Esophagus muscularis mucosa (tissue), 4 donors: ENCODE results near the gene LPCAT1. TPM values are rescaled to one million over a fixed set of nuclear protein-coding genes. Genes with fewer than 3 reads are reported as not detected.

ENCODE experiments used
- DNase-seq: peaks from one replicate; pipeline ENCODE4 v3.0.0-alpha.2; 2017; ENCODE audit errors: extremely low spot score
- H3K27ac ChIP-seq, 4 donors: fragments of 200-600 bp; sonication (generic); replicated peaks in 1 of 4; 1 replicate in 3 of 4; 2 replicates in 1 of 4; pipeline ENCODE4 v1.5.1; 2016 to 2019; ENCODE audit warnings: mild to moderate bottlenecking in 1 of 4
- H3K27me3 ChIP-seq, 4 donors: fragments of 200-600 bp; sonication (generic); one replicate each; pipeline versions ENCODE4 v1.5.1 to v1.6.0; 2016 to 2019
- H3K36me3 ChIP-seq, 4 donors: fragments of 200-600 bp; sonication (generic); one replicate each; pipeline ENCODE4 v1.5.1; 2016 to 2019
- H3K4me1 ChIP-seq, 4 donors: fragments of 200-600 bp; sonication (generic); one replicate each; pipeline ENCODE4 v1.5.1; 2016 to 2019
- H3K4me3 ChIP-seq, 4 donors: fragments of 200-600 bp; sonication (generic); 1 replicate in 2 of 4; 2 replicates in 2 of 4; pipeline ENCODE4 v1.5.1; 2016 to 2019; ENCODE audit warnings: mild to moderate bottlenecking in 4 of 4, moderate library complexity in 1 of 4
- H3K9me3 ChIP-seq, 4 donors: fragments of 200-600 bp; sonication (generic); 1 replicate in 3 of 4; 2 replicates in 1 of 4; pipeline ENCODE4 v1.5.1; 2016 to 2019
- EP300 ChIP-seq: sonication (generic); formaldehyde crosslinking; IDR thresholded peaks from one replicate; pipeline ENCODE4 v1.6.1; 2017; ENCODE audit warnings: antibody characterized with exemption
- POLR2A ChIP-seq: fragments of 450-650 bp; IDR thresholded peaks from one replicate; pipeline ENCODE4 v1.6.1; 2017; ENCODE audit warnings: antibody characterized with exemption, moderate library complexity, mild to moderate bottlenecking, low read depth
- POLR2AphosphoS5 ChIP-seq, 2 donors: sonication (generic); formaldehyde crosslinking; IDR thresholded peaks; one replicate each; pipeline ENCODE4 v1.6.1; 2017; ENCODE audit warnings: antibody characterized with exemption in 2 of 2
- WGBS: methylation state at CpG from one replicate; pipeline ENCODE4 v1.1.5; 2018; 5-methylcytosine and 5-hydroxymethylcytosine counted together
- intact Hi-C: fragments of 100-400 bp; cut with DNase I; formaldehyde crosslinking; loops from one replicate; pipeline ENCODE4 v1.15.1; 2023
- total RNA-seq, 4 donors: library from RNA; depleted of rRNA; stranded (reverse); fragments of >200 nt; gene quantifications; one replicate each; pipeline versions ENCODE4 v1.1.0 to v1.2.1, GENCODE V29; 2016
- TF ChIP-seq, protein P1 (sequence below), 3 experiments: fragments of 200-600 bp in 2 of 3; fragments of 450-650 bp in 1 of 3; sonication (generic) in 2 of 3; IDR thresholded peaks; one replicate each; pipeline ENCODE4 v1.5.1; 2017 to 2019; ENCODE audit warnings: antibody characterized with exemption in 3 of 3, mild to moderate bottlenecking in 2 of 3, moderate library complexity in 1 of 3

Gene LPCAT1
- total RNA-seq, 4 donors from 2014 or later, result 22.5 to 51.7 (median 35.0) TPM

GRCh38 chr5:1565737-1566734 is 42.3 kb upstream of the LPCAT1 start:
- no peak for TF ChIP-seq POLR2A
- TF ChIP-seq, protein P1, sequence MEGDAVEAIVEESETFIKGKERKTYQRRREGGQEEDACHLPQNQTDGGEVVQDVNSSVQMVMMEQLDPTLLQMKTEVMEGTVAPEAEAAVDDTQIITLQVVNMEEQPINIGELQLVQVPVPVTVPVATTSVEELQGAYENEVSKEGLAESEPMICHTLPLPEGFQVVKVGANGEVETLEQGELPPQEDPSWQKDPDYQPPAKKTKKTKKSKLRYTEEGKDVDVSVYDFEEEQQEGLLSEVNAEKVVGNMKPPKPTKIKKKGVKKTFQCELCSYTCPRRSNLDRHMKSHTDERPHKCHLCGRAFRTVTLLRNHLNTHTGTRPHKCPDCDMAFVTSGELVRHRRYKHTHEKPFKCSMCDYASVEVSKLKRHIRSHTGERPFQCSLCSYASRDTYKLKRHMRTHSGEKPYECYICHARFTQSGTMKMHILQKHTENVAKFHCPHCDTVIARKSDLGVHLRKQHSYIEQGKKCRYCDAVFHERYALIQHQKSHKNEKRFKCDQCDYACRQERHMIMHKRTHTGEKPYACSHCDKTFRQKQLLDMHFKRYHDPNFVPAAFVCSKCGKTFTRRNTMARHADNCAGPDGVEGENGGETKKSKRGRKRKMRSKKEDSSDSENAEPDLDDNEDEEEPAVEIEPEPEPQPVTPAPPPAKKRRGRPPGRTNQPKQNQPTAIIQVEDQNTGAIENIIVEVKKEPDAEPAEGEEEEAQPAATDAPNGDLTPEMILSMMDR (IDR thresholded peaks at IDR 0.05), result no peak
- TF ChIP-seq EP300, result no peak
- TF ChIP-seq POLR2AphosphoS5 (IDR thresholded peaks at IDR 0.05), result no peak
- peaks cover 20 to 25% (median 22%) of the 10 kb centered on the region in 4 donors for H3K4me1 ChIP-seq
- no peak overlapping the region for H3K27ac ChIP-seq
- no peaks in the 10 kb centered on the region for H3K27me3 ChIP-seq
- H3K9me3 ChIP-seq, result no peaks in the 10 kb centered on the region
- intact Hi-C loops, result loop anchor here (5.0 kb wide), 1 partner anchor 39 kb away; no protein-coding TSS in a partner anchor
- DNase-seq, result no peak
- 81% methylated on average over 7 of the region's 25 CpGs for WGBS
- no peak overlapping the region for H3K4me3 ChIP-seq
- H3K36me3 ChIP-seq, result peaks cover 0 to 5% (median 2%) of the 10 kb centered on the region in 4 donors

GRCh38 chr5:1564824-1565736 is 41.3 kb upstream of the LPCAT1 start:
- intact Hi-C loops, result loop anchor here (5.0 kb wide), 1 partner anchor 38 kb away; no protein-coding TSS in a partner anchor
- Histone ChIP-seq H3K36me3 (no peaks in the 10 kb centered on the region), H3K4me1 (peaks cover 20 to 25% (median 22%) of the 10 kb centered on the region in 4 donors), H3K27me3 (peaks cover 0 to 6% (median 0%) of the 10 kb centered on the region in 4 donors), H3K27ac (no peak overlapping the region), H3K4me3 (no peak overlapping the region), H3K9me3 (no peaks in the 10 kb centered on the region)
- TF ChIP-seq, protein P1 (IDR thresholded peaks at IDR 0.05), result no peak
- TF ChIP-seq EP300 (no peak), POLR2AphosphoS5 (IDR thresholded peaks at IDR 0.05) (no peak), POLR2A (no peak)
- DNase-seq, result no peak
- 86% methylated on average over 20 of the region's 22 CpGs for WGBS

GRCh38 chr5:1564182-1564748 is 40.5 kb upstream of the LPCAT1 start:
- Histone ChIP-seq H3K4me1 (peaks cover 18 to 23% (median 21%) of the 10 kb centered on the region in 4 donors), H3K27me3 (peaks cover 0 to 8% (median 0%) of the 10 kb centered on the region in 4 donors), H3K27ac (no peak overlapping the region), H3K4me3 (no peak overlapping the region), H3K9me3 (no peaks in the 10 kb centered on the region), H3K36me3 (no peaks in the 10 kb centered on the region)
- 72% methylated on average over 13 of the region's 14 CpGs for WGBS
- TF ChIP-seq POLR2AphosphoS5 (IDR thresholded peaks at IDR 0.05) (no peak), EP300 (no peak), POLR2A (no peak)
- TF ChIP-seq, protein P1 (IDR thresholded peaks at IDR 0.05), result no peak
- intact Hi-C loops, result no loop called here
- no peak for DNase-seq

DNA sequence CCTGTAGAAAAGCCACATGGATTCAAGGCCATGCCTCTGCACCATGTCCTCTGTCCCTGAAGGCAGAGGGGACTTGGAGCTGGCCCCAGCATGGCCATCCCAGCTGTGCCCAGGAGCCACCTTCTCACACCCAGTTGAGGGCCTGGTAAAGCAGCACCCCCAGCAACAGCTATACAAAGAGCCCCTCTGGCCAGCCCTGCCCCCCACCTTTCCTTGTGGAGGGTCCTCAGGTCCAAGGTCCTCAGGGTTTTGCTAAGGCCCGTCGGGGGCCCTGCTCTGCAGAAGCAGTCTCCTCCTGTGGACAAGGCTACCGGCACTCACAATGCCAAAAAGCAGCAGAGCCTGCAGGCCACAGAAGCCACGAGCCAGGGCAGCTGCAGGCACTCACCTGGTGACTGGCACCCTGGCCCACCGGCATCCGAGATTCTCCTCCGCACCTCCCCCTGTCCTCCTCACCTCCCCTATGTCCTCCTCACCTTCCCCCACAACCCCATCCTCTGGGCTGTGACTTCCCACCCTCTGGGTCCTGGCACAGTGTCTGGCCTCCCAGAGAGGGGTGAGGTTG is 39.9 kb upstream of the LPCAT1 start:
- 34% methylated on average over 4 of the region's 7 CpGs for WGBS
- peaks cover 0 to 8% (median 0%) of the 10 kb centered on the region in 4 donors for H3K27me3 ChIP-seq
- H3K36me3 ChIP-seq, result no peaks in the 10 kb centered on the region
- TF ChIP-seq POLR2AphosphoS5 (IDR thresholded peaks at IDR 0.05), result no peak
- TF ChIP-seq, protein P1 (IDR thresholded peaks at IDR 0.05), result no peak
- no peak for TF ChIP-seq EP300
- no peak for TF ChIP-seq POLR2A
- intact Hi-C loops, result no loop called here
- no peak overlapping the region for H3K4me3 ChIP-seq
- H3K9me3 ChIP-seq, result no peaks in the 10 kb centered on the region
- no peak for DNase-seq
- H3K4me1 ChIP-seq, result peaks cover 14 to 17% (median 16%) of the 10 kb centered on the region in 4 donors
- H3K27ac ChIP-seq, result no peak overlapping the region
